Measurements from ENCODE around the gene TMED10.

Gene TMED10

GRCh38 chr14:75109877-75110276 is 66.5 kb downstream of the TMED10 start:
- H3K4me3 ChIP-seq (ENCODE audit: low read length), result no peak overlapping the region
- no peaks in the 10 kb centered on the region for H3K79me2 ChIP-seq (ENCODE audit: low read length)
- H2AFZ ChIP-seq (ENCODE audit: low read depth, low read length), result no peak overlapping the region
- no peak overlapping the region for H3K9ac ChIP-seq (ENCODE audit: low read length)
- no peaks in the 10 kb centered on the region for H3K9me3 ChIP-seq (ENCODE audit: insufficient read depth, low read length)
- TF ChIP-seq CTCF (IDR thresholded peaks at IDR 0.05; ENCODE audit: low read depth, low read length) (no peak), EZH2phosphoT487 (IDR thresholded peaks at IDR 0.05; ENCODE audit: low read depth) (no peak)
- H3K36me3 ChIP-seq (replicated peaks; ENCODE audit: low read depth, low read length), result peaks cover 65% of the 10 kb centered on the region
- H3K4me1 ChIP-seq (ENCODE audit: low read length), result no peaks in the 10 kb centered on the region
- H4K20me1 ChIP-seq (ENCODE audit: insufficient read depth, low read length), result no peaks in the 10 kb centered on the region
- no peak overlapping the region for H3K4me2 ChIP-seq (ENCODE audit: low read length)
- no peaks in the 10 kb centered on the region for H3K27me3 ChIP-seq (ENCODE audit: low read depth, low read length)
- no peak overlapping the region for H3K27ac ChIP-seq (ENCODE audit: low read length)

GRCh38 chr14:75107186-75107585 is 69.2 kb downstream of the TMED10 start:
- H3K36me3 ChIP-seq (replicated peaks; ENCODE audit: low read depth, low read length), result peaks cover 59% of the 10 kb centered on the region

GRCh38 chr14:75101491-75101890 is 74.9 kb downstream of the TMED10 start:
- no peak overlapping the region for H3K27ac ChIP-seq (ENCODE audit: low read length)
- TF ChIP-seq EZH2phosphoT487 (IDR thresholded peaks at IDR 0.05; ENCODE audit: low read depth), result no peak
- TF ChIP-seq CTCF (IDR thresholded peaks at IDR 0.05; ENCODE audit: low read depth, low read length), result no peak
- H3K4me3 ChIP-seq (ENCODE audit: low read length), result no peak overlapping the region
- no peak overlapping the region for H2AFZ ChIP-seq (ENCODE audit: low read depth, low read length)
- no peaks in the 10 kb centered on the region for H3K9me3 ChIP-seq (ENCODE audit: insufficient read depth, low read length)
- H3K4me1 ChIP-seq (ENCODE audit: low read length), result no peaks in the 10 kb centered on the region
- H3K27me3 ChIP-seq (ENCODE audit: low read depth, low read length), result no peaks in the 10 kb centered on the region
- no peak overlapping the region for H3K4me2 ChIP-seq (ENCODE audit: low read length)
- no peaks in the 10 kb centered on the region for H3K79me2 ChIP-seq (ENCODE audit: low read length)
- H4K20me1 ChIP-seq (ENCODE audit: insufficient read depth, low read length), result no peaks in the 10 kb centered on the region
- H3K36me3 ChIP-seq (replicated peaks; ENCODE audit: low read depth, low read length), result peaks cover 47% of the 10 kb centered on the region
- no peak overlapping the region for H3K9ac ChIP-seq (ENCODE audit: low read length)

More at GRCh38 chr14:75107186-75107585, 69.2 kb downstream of the TMED10 start:
- Histone ChIP-seq H3K4me1 (ENCODE audit: low read length) (no peaks in the 10 kb centered on the region), H3K4me3 (ENCODE audit: low read length) (no peak overlapping the region), H3K27ac (ENCODE audit: low read length) (no peak overlapping the region), H3K79me2 (ENCODE audit: low read length) (no peaks in the 10 kb centered on the region), H2AFZ (ENCODE audit: low read depth, low read length) (no peak overlapping the region), H3K27me3 (ENCODE audit: low read depth, low read length) (no peaks in the 10 kb centered on the region), H4K20me1 (ENCODE audit: insufficient read depth, low read length) (no peaks in the 10 kb centered on the region), H3K9me3 (ENCODE audit: insufficient read depth, low read length) (no peaks in the 10 kb centered on the region), H3K4me2 (ENCODE audit: low read length) (no peak overlapping the region), H3K9ac (ENCODE audit: low read length) (no peak overlapping the region)
- TF ChIP-seq CTCF (IDR thresholded peaks at IDR 0.05; ENCODE audit: low read depth, low read length), result no peak
- no peak for TF ChIP-seq EZH2phosphoT487 (IDR thresholded peaks at IDR 0.05; ENCODE audit: low read depth)

- Histone ChIP-seq H3K9me3 (ENCODE audit: insufficient read depth, low read length) (no peaks in the 10 kb centered on the region), H3K4me1 (ENCODE audit: low read length) (no peaks in the 10 kb centered on the region), H3K27me3 (ENCODE audit: low read depth, low read length) (no peaks in the 10 kb centered on the region), H3K36me3 (replicated peaks; ENCODE audit: low read depth, low read length) (peaks cover 50% of the 10 kb centered on the region), H3K9ac (ENCODE audit: low read length) (no peak overlapping the region), H2AFZ (ENCODE audit: low read depth, low read length) (no peak overlapping the region), H3K79me2 (ENCODE audit: low read length) (no peaks in the 10 kb centered on the region), H3K4me3 (ENCODE audit: low read length) (no peak overlapping the region), H3K27ac (ENCODE audit: low read length) (no peak overlapping the region), H4K20me1 (ENCODE audit: insufficient read depth, low read length) (no peaks in the 10 kb centered on the region), H3K4me2 (ENCODE audit: low read length) (no peak overlapping the region)
- TF ChIP-seq CTCF (IDR thresholded peaks at IDR 0.05; ENCODE audit: low read depth, low read length) (no peak), EZH2phosphoT487 (IDR thresholded peaks at IDR 0.05; ENCODE audit: low read depth) (no peak)
Measured at GRCh38 chr14:75098682-75099081, 77.7 kb downstream of the TMED10 start.

Data from OCI-LY3 (cell line).